TTC549 (cell line): ENCODE results near the gene GPR171.
"Not testable (repeated sequence)": the region's sequence is repeated elsewhere in the genome, so short reads cannot be mapped to it uniquely, and the experiment has no call there.

ENCODE experiments used
- FAIRE-seq: peaks from 2 replicates; lab custom pipeline; 2012; peaks lifted over from hg19 to GRCh38; lab: Jason Lieb, UNC

Gene GPR171, protein sequence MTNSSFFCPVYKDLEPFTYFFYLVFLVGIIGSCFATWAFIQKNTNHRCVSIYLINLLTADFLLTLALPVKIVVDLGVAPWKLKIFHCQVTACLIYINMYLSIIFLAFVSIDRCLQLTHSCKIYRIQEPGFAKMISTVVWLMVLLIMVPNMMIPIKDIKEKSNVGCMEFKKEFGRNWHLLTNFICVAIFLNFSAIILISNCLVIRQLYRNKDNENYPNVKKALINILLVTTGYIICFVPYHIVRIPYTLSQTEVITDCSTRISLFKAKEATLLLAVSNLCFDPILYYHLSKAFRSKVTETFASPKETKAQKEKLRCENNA

DNA sequence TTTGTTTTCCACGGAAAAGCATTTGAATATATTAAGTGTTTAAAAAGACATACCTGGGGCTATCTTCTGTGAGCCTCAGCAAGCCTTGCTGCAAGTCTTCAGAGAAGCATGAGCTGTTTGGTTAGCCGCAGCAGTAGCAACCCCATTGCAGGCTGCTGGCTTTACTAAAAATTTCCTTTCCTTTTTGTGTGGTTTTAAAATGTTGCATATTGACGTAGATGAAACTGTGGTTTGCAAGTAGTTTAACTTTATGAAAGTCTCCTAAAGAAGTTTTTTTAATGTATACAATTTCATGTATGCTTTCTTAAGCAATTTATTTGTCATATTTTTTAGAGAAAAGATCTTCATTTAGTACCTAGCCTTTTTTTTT, at the start of gene GPR171:
Gene GPR171, minus strand, starts transcription at position 166 of the 370 bp plus-strand sequence. CDS start 3,830 bp downstream, outside the sequence.
- FAIRE-seq = no peak

DNA sequence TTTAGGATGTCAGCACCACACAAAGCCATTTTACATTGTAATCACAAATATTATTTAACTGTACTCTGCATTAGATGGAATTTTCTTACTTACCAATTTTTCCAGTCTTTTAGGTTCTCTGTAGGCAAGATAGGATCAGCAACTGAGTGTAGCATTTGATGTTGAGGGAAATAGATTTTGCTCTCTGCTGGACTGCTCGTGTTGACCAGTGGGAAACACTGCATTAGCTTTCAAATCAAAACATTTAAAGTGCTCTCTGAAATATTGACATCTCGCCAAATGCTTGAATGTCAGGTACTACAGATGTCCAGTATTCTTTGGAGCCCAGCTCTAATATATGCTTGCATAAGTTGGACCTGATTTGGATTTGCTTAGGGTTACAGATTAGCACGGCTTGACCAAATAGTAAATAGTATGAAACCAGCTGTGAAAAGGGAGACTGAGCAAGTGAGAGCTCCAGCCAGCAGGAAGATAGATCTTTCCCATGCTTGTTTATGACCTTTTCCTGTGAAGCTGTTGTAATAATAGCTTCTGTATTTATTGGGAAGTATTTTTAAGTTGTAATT, 45.8 kb upstream of the GPR171 start:
- FAIRE-seq = no peak

- FAIRE-seq = not testable (repeated sequence)
Measured at GRCh38 chr3:151242006-151242405, 39.0 kb upstream of the GPR171 start.

DNA sequence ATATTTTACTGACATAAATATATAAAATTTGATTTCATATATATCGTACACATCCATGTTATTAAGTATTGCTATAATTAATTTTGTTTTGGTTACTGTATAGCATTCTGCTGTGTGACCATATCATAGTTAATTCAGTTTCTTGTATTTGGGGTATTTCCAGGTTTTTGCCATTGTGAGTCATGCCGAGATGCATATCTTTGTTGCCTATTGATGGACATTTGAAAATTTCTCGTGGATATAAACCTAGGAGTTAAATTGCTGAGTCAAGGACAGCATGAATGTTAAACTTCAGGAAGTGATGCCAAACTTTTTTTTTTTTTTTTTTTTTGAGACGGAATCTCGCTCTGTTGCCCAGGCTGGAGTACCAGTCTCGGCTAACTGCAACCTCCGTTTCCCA, 33.7 kb upstream of the GPR171 start:
- no peak for FAIRE-seq

DNA sequence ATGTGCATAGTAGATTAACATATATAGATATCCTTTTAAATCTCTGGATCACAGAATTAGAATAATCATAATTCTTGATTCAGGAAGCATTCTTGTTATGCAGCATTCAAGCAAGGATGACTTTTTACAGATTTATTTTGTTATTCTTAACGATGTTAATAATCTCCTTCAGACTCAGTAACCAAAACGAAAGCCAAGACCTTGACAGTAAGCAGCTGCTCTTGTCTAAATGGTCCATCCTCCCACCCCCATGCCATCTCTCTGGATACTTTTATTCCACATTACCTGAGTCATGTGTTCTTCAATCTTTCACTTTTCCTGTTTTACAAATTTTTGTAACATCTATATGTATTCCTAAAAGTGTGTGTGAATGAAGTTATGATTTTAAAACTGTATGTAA, 33.3 kb upstream of the GPR171 start:
- FAIRE-seq = no peak

DNA sequence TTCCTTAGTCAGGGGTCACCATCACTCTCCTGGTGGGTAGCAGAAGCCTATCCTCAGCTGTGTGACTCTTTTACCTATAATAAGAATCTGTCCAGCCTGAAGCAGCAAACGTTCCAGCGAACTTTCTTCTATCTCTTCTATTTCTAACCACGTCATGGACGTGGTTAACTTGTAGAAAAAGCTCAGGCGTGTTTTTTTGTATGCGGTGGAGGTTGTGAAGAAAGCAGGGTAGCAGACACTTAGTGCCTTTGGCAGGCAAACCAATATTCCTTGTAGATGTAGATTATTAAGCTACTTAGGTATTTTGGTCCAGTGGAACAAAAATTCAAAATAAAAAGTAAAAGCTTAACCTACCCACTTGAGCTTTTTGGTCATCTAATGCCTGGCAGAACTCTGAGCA, 31.8 kb upstream of the GPR171 start:
- no peak for FAIRE-seq

DNA sequence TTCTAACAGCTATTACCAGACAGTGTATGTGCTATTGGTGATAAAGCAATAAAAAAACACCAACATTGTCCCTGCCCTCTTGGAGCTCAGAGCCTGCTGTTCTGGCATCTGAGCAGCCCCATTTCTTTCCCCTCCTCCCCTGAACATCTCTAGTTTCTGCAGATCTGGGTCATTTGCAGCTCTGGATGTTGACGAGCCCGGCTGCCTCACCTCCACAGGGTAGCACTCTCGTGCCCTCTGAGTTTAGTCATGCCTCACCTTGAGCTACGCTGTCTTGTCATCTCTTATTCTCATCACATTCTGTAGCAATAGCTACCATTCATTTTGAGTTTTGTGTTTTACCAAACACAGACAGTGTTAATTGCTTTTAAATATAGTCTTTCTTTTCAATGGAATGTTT, 30.0 kb upstream of the GPR171 start:
- FAIRE-seq = no peak

DNA sequence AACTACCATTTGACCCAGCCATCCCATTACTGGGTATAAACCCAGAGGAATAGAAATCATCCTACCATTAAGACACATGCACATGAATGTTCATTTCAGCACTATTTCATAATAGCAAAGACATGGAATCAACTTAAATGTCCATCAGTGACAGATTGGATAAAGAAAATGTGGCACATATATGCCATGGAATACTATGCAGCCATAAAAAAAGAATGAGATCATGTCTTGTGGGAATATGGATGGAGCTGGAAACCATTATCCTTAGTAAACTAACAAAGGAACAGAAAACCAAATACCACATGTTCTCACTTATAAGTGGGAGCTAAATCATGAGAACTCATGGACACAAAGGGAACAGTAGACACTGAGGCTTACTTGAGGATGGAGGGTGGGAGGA, 29.4 kb upstream of the GPR171 start:
- FAIRE-seq = not testable (repeated sequence)

DNA sequence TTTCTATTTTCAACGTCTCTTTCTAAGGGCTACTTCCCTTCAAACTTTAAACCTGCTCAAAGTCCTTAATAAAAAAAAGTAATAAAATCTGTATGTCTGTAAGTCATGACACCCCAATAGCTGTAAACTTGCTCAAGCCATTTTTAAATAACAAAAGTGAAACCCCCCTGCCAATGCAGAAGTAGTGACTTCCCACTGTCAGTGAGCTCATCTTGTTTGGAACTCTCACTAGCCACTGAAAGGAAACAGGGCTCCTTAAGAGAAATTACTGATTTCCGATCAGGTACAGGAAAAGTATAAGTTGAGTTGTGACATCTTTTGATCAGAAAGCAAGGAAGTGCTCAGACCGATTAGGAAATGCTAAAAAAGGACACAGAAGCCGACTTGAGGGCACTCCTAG, 27.6 kb upstream of the GPR171 start:
- FAIRE-seq = no peak

DNA sequence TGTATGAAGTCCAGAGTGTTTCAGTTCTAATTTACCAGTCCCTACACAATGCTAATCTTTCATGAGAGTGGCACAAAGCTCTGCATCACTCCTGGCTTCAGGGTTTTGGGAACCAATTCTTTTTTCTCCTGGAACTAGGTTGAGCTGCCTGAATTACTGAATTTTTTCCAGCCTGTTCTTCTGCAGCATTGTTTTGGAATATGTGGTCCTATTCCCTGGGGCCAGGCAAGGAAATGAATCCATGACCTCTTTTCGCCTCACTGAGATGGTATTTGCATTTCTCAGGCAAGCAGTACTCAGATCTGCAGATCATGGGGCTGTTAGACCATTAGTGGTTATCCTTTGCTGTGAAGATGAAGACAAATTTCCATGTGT, 25.6 kb upstream of the GPR171 start:
- no peak for FAIRE-seq

GRCh38 chr3:151227807-151228665, 25.0 kb upstream of the GPR171 start:
- FAIRE-seq = peak; percentile 69

DNA sequence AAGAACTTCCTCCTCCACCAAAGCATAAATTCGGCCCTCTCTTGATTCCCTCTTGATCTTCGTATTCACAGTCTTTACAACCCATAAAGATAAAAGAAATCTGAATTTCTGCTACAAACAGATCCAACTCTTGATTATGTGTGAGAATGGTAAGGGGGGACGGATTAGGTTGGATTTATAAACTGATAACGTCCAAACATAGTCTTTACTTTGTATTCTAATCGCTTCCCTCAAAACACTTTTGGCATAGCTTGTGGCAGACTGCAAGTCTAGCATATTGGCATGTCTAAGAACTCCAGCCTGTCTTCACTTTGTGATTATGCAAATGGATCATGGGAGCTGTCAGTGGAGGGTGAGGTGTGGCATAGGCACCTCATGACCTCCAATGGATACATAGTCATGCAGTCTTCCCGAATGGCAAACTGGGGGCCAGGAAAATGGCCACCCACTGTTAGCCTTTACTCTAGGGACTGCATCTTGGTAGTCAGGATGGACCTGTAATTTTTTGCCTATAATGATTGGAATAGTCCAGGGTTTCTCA, 24.3 kb upstream of the GPR171 start:
- no peak for FAIRE-seq

DNA sequence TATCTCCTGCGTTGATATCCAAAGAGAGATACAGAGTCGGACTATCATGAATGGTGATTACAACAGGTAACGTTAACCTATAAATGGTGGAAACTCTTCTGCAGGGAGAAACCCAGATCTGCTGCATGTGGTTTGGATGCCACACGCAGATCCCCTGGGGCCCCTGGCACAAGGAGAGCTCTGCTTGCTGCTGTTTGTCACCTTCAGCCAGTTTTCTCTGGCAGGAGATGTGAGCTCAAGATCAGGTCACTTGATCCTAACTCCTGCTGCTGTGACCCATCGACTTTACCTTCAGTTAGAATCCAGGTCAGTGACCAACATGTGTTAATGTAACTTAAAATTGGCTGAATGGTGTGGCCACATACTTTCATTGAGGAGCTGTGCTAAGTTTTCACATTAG, 23.8 kb upstream of the GPR171 start:
- FAIRE-seq = no peak

- no peak for FAIRE-seq
Measured at GRCh38 chr3:151226088-151226563, 23.1 kb upstream of the GPR171 start.

DNA sequence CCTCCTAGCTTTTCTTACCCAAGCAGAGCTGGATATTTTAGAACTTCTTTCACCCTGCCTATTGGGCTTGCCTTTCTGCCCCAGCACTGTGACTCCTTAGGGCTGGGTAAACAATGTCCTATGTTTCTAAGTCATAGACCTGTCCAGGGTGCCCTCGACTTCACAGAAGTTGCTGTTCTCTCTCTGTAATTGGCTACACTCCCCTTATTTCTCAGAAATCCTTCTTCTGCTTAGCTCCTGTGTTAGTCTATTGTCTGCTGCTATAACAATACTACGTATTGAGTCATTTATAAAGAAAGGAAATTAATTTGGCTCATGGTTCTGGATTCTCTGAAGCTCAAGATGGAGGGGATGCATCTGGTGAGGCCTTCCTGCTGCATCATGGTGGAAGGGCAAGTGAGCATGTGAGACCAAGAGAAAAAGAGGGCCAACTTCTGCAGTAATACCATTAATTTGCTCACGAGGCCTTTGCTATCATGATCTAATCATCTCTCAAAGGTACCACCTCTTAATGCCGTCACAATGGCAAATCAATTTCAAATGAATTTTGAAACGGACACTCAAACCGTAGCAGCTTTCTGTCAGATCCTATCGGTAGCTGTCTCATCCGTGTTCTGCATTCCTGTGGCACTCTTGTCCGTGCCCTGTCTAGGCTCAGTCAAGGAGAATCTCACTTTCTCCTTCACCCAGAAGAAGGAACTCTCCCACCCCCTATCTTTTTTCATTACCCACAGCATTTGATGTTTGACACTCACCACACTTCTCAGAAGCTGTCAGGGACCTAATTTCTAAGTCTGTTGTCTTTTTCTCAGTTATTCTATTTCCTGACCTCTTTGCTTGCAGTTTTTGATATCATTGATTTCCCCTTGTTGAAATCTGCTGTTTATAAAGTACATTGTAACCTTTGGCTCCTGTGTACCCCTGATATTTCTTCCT, 22.3 kb upstream of the GPR171 start:
- FAIRE-seq = no peak

- no peak for FAIRE-seq
Measured at GRCh38 chr3:151224268-151224866, 21.4 kb upstream of the GPR171 start.

DNA sequence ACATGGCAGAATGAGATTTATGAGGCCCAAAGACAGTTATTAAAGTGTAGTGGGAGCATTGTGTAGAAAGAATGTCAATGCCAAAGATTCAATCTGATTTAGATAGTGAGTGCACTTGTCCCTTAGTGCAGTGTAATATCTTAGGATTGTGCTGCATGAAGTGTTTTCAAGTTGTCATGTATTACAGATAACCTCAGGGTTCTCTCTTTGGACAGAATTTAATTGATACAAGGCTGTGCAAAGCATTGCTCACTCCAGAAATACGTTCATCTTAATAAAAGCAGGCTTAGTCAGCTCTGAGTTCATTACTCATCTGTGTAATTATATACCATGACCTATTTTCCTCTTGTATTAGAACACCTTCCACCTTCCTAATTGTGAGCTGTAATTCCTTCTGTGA, 16.0 kb upstream of the GPR171 start:
- no peak for FAIRE-seq

DNA sequence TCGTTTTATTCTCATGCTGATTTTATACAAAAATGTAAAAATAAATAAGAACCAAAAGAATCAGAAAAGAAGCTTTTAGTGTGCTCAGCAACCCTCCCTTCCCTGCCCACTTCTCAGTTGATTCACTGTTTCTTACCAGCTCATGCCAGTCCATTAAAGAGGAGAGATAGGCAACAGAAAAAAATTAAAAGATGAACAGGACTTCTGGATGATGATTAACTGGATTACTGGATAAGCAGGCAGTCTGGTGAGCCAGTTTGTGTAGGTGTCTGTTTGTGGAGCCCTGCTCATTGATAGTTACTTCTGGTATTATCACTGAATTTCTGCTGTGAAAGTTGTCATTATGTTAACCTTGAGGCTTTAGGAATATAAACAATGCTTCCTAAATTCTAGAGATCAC, 15.1 kb upstream of the GPR171 start:
- FAIRE-seq = no peak

GRCh38 chr3:151216641-151217607, 13.9 kb upstream of the GPR171 start:
- FAIRE-seq = no peak

- FAIRE-seq = no peak
Measured at GRCh38 chr3:151214459-151214858, 11.4 kb upstream of the GPR171 start.
